ENCODE data around the gene UCKL1.

- no peak for TF ChIP-seq CTCF (IDR thresholded peaks at IDR 0.05)
- no peak for TF ChIP-seq POLR2A (IDR thresholded peaks at IDR 0.05)
Measured at GRCh38 chr20:63980317-63980805, 24.1 kb upstream of the UCKL1 start.
